HEK293 (cell line): ENCODE results near the gene WNT11.

Experiments
- CTCF ChIA-PET: fragments of 350-600 bp; formaldehyde crosslinking; extraction: SDS; loops from one replicate; lab custom pipeline; 2021; ENCODE audit warnings: antibody characterized with exemption; lab: Yijun Ruan, JAX
- POLR2A ChIA-PET: fragments of 300-600 bp; formaldehyde crosslinking; extraction: SDS; loops from one replicate; lab custom pipeline; 2020; ENCODE audit warnings: antibody characterized with exemption, inconsistent platforms; lab: Yijun Ruan, JAX
- H3K27ac ChIP-seq: fragments of 200-500 bp; sonication (Bioruptor generic); 2 replicates; pipeline ENCODE4 v1.5.1; 2014; ENCODE audit warnings: low read depth, low read length, control low read depth, inconsistent platforms; ENCODE audit errors: extremely low read depth
- H3K36me3 ChIP-seq, 2 experiments: fragments of 200-500 bp in 1 of 2; sonication (Bioruptor generic) in 1 of 2; 1 replicate in 1 of 2; 2 replicates in 1 of 2; pipeline ENCODE4 v1.5.1; 2014 to 2017; ENCODE audit warnings: inconsistent platforms in 2 of 2, low read length in 2 of 2; ENCODE audit not compliant: control insufficient read depth in 2 of 2, insufficient read depth in 1 of 2
- H3K4me1 ChIP-seq: fragments of 200-500 bp; sonication (Bioruptor generic); 2 replicates; pipeline ENCODE4 v1.5.1; 2014; ENCODE audit warnings: mild to moderate bottlenecking, low read length, inconsistent platforms; ENCODE audit not compliant: control insufficient read depth, insufficient read depth
- H3K4me3 ChIP-seq: 2 replicates; pipeline ENCODE4 v1.5.1; 2011; ENCODE audit warnings: low read depth, mild to moderate bottlenecking, control low read depth, low read length, moderate library complexity
- H3K9me3 ChIP-seq: fragments of 200-500 bp; sonication (Bioruptor generic); 2 replicates; pipeline ENCODE4 v1.5.1; 2014; ENCODE audit warnings: low read depth, low read length, inconsistent platforms; ENCODE audit not compliant: control insufficient read depth, insufficient read depth
- GLIS2 ChIP-seq: fragments of 450-650 bp; formaldehyde crosslinking; IDR thresholded peaks from 2 replicates; pipeline ENCODE4 v1.5.1; 2016; ENCODE audit warnings: missing biosample characterization, missing genetic modification characterization
- INSM2 ChIP-seq: fragments of 450-650 bp; formaldehyde crosslinking; IDR thresholded peaks from 2 replicates; pipeline ENCODE4 v1.5.1; 2016; ENCODE audit warnings: missing biosample characterization, missing genetic modification characterization
- KLF8 ChIP-seq: fragments of 450-650 bp; formaldehyde crosslinking; IDR thresholded peaks from 2 replicates; pipeline ENCODE4 v1.5.1; 2016; ENCODE audit warnings: missing biosample characterization, missing genetic modification characterization
- KLF9 ChIP-seq: fragments of 450-650 bp; formaldehyde crosslinking; IDR thresholded peaks from 2 replicates; pipeline ENCODE4 v1.5.1; 2016; ENCODE audit warnings: missing biosample characterization, missing genetic modification characterization, low read depth
- RBAK ChIP-seq: fragments of 450-650 bp; formaldehyde crosslinking; IDR thresholded peaks from 2 replicates; pipeline ENCODE4 v1.5.1; 2016; ENCODE audit warnings: missing biosample characterization, missing genetic modification characterization
- ZBTB1 ChIP-seq: fragments of 450-650 bp; formaldehyde crosslinking; IDR thresholded peaks from 2 replicates; pipeline ENCODE4 v1.5.1; 2016; ENCODE audit warnings: missing biosample characterization, missing genetic modification characterization
- ZBTB8A ChIP-seq: fragments of 450-650 bp; formaldehyde crosslinking; IDR thresholded peaks from 2 replicates; pipeline ENCODE4 v1.5.1; 2016; ENCODE audit warnings: missing biosample characterization, missing genetic modification characterization
- ZFP3 ChIP-seq: fragments of 450-650 bp; formaldehyde crosslinking; IDR thresholded peaks from 2 replicates; pipeline ENCODE4 v1.5.1; 2016; ENCODE audit warnings: low read depth, missing biosample characterization, missing genetic modification characterization
- ZFP37 ChIP-seq: fragments of 450-650 bp; formaldehyde crosslinking; IDR thresholded peaks from 2 replicates; pipeline ENCODE4 v1.5.1; 2016; ENCODE audit warnings: missing biosample characterization, missing genetic modification characterization
- ZNF112 ChIP-seq: fragments of 450-650 bp; formaldehyde crosslinking; IDR thresholded peaks from 2 replicates; pipeline ENCODE4 v1.5.0; 2017; ENCODE audit warnings: missing biosample characterization, missing genetic modification characterization
- ZNF184 ChIP-seq: fragments of 450-650 bp; IDR thresholded peaks from 2 replicates; pipeline ENCODE4 v1.5.1; 2018; ENCODE audit warnings: missing biosample characterization, mild to moderate bottlenecking, missing genetic modification characterization
- ZNF274 ChIP-seq, 2 experiments: fragments of 200-500 bp in 1 of 2; fragments of 450-650 bp in 1 of 2; sonication (Bioruptor generic) in 1 of 2; formaldehyde crosslinking in 1 of 2; IDR thresholded peaks; 2 replicates each; pipeline versions ENCODE4 v1.5.1 to v1.6.1; 2014 to 2016; ENCODE audit warnings: borderline replicate concordance in 1 of 2, inconsistent platforms in 1 of 2, low read length in 1 of 2, missing biosample characterization in 1 of 2, missing genetic modification characterization in 1 of 2
- ZNF473 ChIP-seq: fragments of 450-650 bp; formaldehyde crosslinking; IDR thresholded peaks from 2 replicates; pipeline ENCODE4 v1.5.1; 2017; ENCODE audit warnings: missing biosample characterization, missing genetic modification characterization
- ZNF548 ChIP-seq: fragments of 450-650 bp; formaldehyde crosslinking; IDR thresholded peaks from 2 replicates; pipeline ENCODE4 v1.5.1; 2016; ENCODE audit warnings: missing biosample characterization, missing genetic modification characterization
- ZNF561 ChIP-seq: fragments of 450-650 bp; IDR thresholded peaks from 2 replicates; pipeline ENCODE4 v1.5.1; 2018; ENCODE audit warnings: missing biosample characterization, missing genetic modification characterization, borderline replicate concordance
- ZNF585B ChIP-seq: fragments of 450-650 bp; formaldehyde crosslinking; IDR thresholded peaks from 2 replicates; pipeline ENCODE4 v1.5.1; 2016; ENCODE audit warnings: missing biosample characterization, missing genetic modification characterization
- ZNF658 ChIP-seq: fragments of 450-650 bp; formaldehyde crosslinking; IDR thresholded peaks from 2 replicates; pipeline ENCODE4; 2016; ENCODE audit warnings: missing biosample characterization, missing genetic modification characterization
- ZNF76 ChIP-seq: fragments of 450-650 bp; formaldehyde crosslinking; IDR thresholded peaks from 2 replicates; pipeline ENCODE4; 2016; ENCODE audit warnings: low read depth, missing biosample characterization, missing genetic modification characterization, borderline replicate concordance
- ZNF792 ChIP-seq: fragments of 450-650 bp; formaldehyde crosslinking; IDR thresholded peaks from 2 replicates; pipeline ENCODE4 v1.5.1; 2016; ENCODE audit warnings: missing biosample characterization, missing genetic modification characterization
- ZXDB ChIP-seq: fragments of 450-650 bp; formaldehyde crosslinking; IDR thresholded peaks from 2 replicates; pipeline ENCODE4 v1.5.1; 2016; ENCODE audit warnings: missing biosample characterization, missing genetic modification characterization
- TF ChIP-seq, protein P1 (sequence below): fragments of 450-650 bp; formaldehyde crosslinking; IDR thresholded peaks from 2 replicates; pipeline ENCODE4 v1.5.1; 2016; ENCODE audit warnings: missing biosample characterization, missing genetic modification characterization
- TF ChIP-seq, protein P2 (sequence below): fragments of 450-650 bp; formaldehyde crosslinking; IDR thresholded peaks from 2 replicates; pipeline ENCODE4 v1.5.1; 2017; ENCODE audit warnings: missing biosample characterization, missing genetic modification characterization
- TF ChIP-seq, protein P3 (sequence below): fragments of 450-650 bp; formaldehyde crosslinking; IDR thresholded peaks from 2 replicates; pipeline ENCODE4 v1.5.1; 2017; ENCODE audit warnings: missing biosample characterization, missing genetic modification characterization
- TF ChIP-seq, protein P4 (sequence below): fragments of 450-650 bp; IDR thresholded peaks from 2 replicates; pipeline ENCODE4 v1.5.1; 2018; ENCODE audit warnings: missing biosample characterization, missing genetic modification characterization

Gene WNT11

DNA sequence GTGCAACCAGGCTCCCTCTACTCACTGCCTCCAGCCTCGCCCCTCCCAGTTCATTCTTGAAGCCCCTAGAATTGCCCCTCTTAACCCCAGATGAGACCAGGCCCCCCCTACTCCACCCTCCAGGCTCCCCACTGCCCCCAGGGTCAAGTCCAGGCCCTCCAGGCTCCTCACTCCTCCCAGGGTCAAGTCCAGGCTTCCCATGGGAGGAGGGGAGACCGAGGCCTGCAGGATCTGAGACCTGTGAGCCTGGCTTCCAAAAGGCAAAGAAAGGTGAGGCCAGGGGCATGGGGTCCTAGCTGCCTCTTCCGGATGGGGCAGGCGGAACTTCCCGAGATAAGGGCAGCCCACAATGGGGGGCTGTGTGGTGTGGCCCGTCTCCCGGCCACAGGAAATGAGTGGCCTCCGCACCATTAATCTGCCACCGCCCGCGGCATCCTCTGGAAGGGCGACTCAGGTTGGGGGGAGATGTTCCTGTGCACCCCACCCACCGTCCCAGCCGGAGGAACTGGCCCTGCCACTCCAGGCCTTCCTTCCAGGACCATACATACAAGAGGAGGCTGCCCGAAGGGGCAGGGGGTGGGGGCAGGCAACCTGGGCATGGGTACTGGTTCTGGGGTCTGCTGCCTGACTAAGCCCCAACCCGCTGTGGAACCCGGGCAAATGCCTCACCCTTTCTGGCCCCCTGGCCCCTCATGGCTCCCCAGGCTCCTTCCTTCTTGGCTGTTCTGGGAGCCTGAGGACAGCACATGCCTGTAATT is 35.1 kb upstream of the WNT11 start:
- CTCF ChIA-PET = no interaction called here

DNA sequence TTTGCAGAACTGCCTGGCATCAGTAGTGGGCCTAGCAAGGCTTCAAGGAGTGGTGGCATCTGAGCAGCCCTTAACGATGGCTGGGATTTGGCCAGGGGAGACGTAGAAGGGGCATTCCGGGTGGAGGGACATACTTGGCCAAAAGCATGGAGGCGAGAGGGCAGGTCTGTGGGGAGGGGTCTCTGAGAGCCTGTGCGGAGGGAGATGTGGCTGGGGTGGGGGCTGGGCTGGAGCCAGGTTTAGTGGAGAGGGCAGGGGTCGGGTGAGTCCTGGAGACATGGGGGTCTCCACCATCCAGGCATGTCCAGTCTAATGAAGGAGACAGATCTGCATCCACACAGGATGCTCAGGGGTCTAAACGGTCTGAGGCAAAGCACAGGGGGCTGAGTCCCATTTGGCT is 34.4 kb upstream of the WNT11 start:
- H3K27ac ChIP-seq = no peak overlapping the region
- ChIA-PET POLR2A (no interaction called here), CTCF (interaction anchor here (1.5 kb wide), 1 partner anchor 33 kb away, joined by 7 read pairs; no protein-coding TSS in a partner anchor)
- H3K4me3 ChIP-seq = no peak overlapping the region
- H3K36me3 ChIP-seq = no peaks in the 10 kb centered on the region
- no peaks in the 10 kb centered on the region for H3K9me3 ChIP-seq
- H3K4me1 ChIP-seq = no peaks in the 10 kb centered on the region; the same call in 1 of the 2 replicates
- TF ChIP-seq ZFP3 (tag by site-specific recombination) = no peak
- TF ChIP-seq ZNF585B (tag by site-specific recombination) = no peak
- TF ChIP-seq, protein P1, sequence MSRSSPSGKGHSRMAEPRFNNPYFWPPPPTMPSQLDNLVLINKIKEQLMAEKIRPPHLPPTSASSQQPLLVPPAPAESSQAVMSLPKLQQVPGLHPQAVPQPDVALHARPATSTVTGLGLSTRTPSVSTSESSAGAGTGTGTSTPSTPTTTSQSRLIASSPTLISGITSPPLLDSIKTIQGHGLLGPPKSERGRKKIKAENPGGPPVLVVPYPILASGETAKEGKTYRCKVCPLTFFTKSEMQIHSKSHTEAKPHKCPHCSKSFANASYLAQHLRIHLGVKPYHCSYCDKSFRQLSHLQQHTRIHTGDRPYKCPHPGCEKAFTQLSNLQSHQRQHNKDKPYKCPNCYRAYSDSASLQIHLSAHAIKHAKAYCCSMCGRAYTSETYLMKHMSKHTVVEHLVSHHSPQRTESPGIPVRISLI (tag by site-specific recombination) = no peak
- TF ChIP-seq, protein P2, sequence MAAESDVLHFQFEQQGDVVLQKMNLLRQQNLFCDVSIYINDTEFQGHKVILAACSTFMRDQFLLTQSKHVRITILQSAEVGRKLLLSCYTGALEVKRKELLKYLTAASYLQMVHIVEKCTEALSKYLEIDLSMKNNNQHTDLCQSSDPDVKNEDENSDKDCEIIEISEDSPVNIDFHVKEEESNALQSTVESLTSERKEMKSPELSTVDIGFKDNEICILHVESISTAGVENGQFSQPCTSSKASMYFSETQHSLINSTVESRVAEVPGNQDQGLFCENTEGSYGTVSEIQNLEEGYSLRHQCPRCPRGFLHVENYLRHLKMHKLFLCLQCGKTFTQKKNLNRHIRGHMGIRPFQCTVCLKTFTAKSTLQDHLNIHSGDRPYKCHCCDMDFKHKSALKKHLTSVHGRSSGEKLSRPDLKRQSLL (tag by site-specific recombination) = no peak
- TF ChIP-seq ZNF473 (tag by site-specific recombination) = no peak
- no peak for TF ChIP-seq ZNF274 (IDR thresholded peaks at IDR 0.05; ENCODE audit: low read length)
- no peak for TF ChIP-seq ZNF274 (tag by site-specific recombination; IDR thresholded peaks at IDR 0.05; ENCODE audit: borderline replicate concordance)
- TF ChIP-seq ZBTB1 (tag by site-specific recombination) = no peak
- no peak for TF ChIP-seq ZNF792 (tag by site-specific recombination)
- TF ChIP-seq KLF8 (tag by site-specific recombination) = no peak
- TF ChIP-seq, protein P3, sequence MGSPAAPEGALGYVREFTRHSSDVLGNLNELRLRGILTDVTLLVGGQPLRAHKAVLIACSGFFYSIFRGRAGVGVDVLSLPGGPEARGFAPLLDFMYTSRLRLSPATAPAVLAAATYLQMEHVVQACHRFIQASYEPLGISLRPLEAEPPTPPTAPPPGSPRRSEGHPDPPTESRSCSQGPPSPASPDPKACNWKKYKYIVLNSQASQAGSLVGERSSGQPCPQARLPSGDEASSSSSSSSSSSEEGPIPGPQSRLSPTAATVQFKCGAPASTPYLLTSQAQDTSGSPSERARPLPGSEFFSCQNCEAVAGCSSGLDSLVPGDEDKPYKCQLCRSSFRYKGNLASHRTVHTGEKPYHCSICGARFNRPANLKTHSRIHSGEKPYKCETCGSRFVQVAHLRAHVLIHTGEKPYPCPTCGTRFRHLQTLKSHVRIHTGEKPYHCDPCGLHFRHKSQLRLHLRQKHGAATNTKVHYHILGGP (tag by site-specific recombination) = no peak

More for the DNA sequence above, 35.1 kb upstream of the WNT11 start:
- Histone ChIP-seq H3K9me3 (no peaks in the 10 kb centered on the region), H3K36me3 (no peaks in the 10 kb centered on the region), H3K27ac (no peak overlapping the region), H3K4me3 (no peak overlapping the region), H3K4me1 (no peaks in the 10 kb centered on the region; the same call in 1 of the 2 replicates)
- TF ChIP-seq ZNF76 (tag by site-specific recombination) (no peak), ZNF561 (tag by site-specific recombination) (no peak), ZNF548 (tag by site-specific recombination) (no peak)
- POLR2A ChIA-PET = no interaction called here

DNA sequence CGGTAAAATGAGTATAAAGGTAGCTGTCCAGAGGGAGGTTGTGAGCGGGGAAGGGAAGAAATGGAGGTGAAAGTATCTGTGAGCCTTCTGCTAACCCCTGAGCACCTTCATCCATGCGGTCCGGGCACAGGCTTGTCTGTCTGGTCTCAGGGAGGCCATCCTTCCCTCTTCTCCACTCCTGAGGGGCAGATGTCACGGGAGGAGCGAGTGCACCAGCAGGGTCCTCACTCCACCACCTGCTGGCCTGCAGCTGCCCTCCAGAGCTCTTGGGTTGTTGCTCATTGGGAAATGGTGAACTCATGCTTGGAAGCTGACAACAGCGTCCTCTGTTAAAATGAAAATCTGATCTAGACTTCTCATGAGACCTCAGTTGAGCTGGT is 33.8 kb upstream of the WNT11 start:
- Histone ChIP-seq H3K9me3 (no peaks in the 10 kb centered on the region), H3K27ac (no peak overlapping the region), H3K4me3 (no peak overlapping the region), H3K36me3 (no peaks in the 10 kb centered on the region), H3K4me1 (no peaks in the 10 kb centered on the region; the same call in 1 of the 2 replicates)
- ChIA-PET CTCF (interaction anchor here (0.6 to 1.5 kb wide), 3 partner anchors 8 to 32 kb away, joined by 3 to 7 read pairs (median 4); no protein-coding TSS in a partner anchor), POLR2A (interaction anchor here (0.6 kb wide), 1 partner anchor 462 kb away, joined by 3 read pairs; no protein-coding TSS in a partner anchor)
- TF ChIP-seq GLIS2 (no peak), ZFP37 (tag by site-specific recombination) (no peak), ZXDB (tag by site-specific recombination) (no peak), ZBTB8A (tag by site-specific recombination) (no peak), ZNF112 (tag by site-specific recombination) (no peak), RBAK (tag by site-specific recombination) (no peak), KLF9 (tag by site-specific recombination) (no peak), ZNF184 (tag by site-specific recombination) (no peak), INSM2 (tag by site-specific recombination) (no peak), ZNF658 (no peak)
- TF ChIP-seq, protein P4, sequence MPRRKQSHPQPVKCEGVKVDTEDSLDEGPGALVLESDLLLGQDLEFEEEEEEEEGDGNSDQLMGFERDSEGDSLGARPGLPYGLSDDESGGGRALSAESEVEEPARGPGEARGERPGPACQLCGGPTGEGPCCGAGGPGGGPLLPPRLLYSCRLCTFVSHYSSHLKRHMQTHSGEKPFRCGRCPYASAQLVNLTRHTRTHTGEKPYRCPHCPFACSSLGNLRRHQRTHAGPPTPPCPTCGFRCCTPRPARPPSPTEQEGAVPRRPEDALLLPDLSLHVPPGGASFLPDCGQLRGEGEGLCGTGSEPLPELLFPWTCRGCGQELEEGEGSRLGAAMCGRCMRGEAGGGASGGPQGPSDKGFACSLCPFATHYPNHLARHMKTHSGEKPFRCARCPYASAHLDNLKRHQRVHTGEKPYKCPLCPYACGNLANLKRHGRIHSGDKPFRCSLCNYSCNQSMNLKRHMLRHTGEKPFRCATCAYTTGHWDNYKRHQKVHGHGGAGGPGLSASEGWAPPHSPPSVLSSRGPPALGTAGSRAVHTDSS (tag by site-specific recombination) = no peak
